HL-60 (cell line): ENCODE results near the gene CD226.

ENCODE experiments used
- DNase-seq, 2 experiments: peaks; one replicate each; pipeline ENCODE4 v3.0.0-alpha.2; 2010 to 2020; ENCODE audit warnings: low read depth in 1 of 2, low spot score in 1 of 2
- H3K27ac ChIP-seq: fragments of 250-450 bp; sonication (Bioruptor Pico); replicated peaks from 2 replicates; pipeline ENCODE4 v1.5.1; 2020; ENCODE audit warnings: mild to moderate bottlenecking, moderate library complexity
- H3K27me3 ChIP-seq: fragments of 250-450 bp; sonication (Bioruptor Pico); 2 replicates; pipeline ENCODE4 v1.5.1; 2021; ENCODE audit warnings: mild to moderate bottlenecking, moderate library complexity; ENCODE audit not compliant: insufficient read depth, poor library complexity, severe bottlenecking
- H3K4me3 ChIP-seq: replicated peaks from 2 replicates; pipeline ENCODE4 v1.5.1; 2011; ENCODE audit warnings: mild to moderate bottlenecking, control low read depth, low read length; ENCODE audit not compliant: insufficient read depth
- GABPA ChIP-seq: IDR thresholded peaks from 2 replicates; pipeline ENCODE4 v1.6.1; 2012; ENCODE audit warnings: low read depth
- POLR2AphosphoS5 ChIP-seq: IDR thresholded peaks from 2 replicates; pipeline ENCODE4 v1.6.1; 2012; ENCODE audit warnings: low read depth
- SPI1 ChIP-seq: IDR thresholded peaks from 2 replicates; pipeline ENCODE4 v1.6.1; 2012; ENCODE audit warnings: low read depth, mild to moderate bottlenecking, borderline replicate concordance
- TF ChIP-seq, protein P1 (sequence below): IDR thresholded peaks from one replicate; pipeline ENCODE4 v1.5.1; 2011; ENCODE audit warnings: low read length, control low read depth, inconsistent platforms; ENCODE audit not compliant: insufficient read depth
- TF ChIP-seq, protein P2 (sequence below): IDR thresholded peaks from 2 replicates; pipeline ENCODE4 v1.6.1; 2012; ENCODE audit warnings: low read depth; ENCODE audit not compliant: insufficient replicate concordance

The CD226 gene

DNA sequence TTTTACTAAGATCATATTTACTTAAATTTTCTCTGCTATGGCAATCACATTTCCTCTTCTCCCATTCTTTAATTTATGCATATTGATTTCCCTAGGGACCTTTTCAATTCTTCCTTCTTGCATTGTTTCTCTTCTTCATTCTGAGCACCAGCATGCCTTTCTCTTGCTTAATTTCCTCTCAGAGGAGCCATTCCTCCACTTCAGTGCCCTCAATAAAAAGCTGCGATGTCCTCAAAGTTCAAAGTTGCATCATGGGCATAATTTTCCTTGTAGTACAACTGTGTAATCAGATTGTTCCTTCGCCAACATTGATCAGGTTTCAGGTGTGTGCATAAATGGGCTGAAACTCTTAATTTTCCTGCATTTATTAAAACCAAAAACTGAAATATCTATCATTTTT is 21.8 kb upstream of the CD226 start:
- no peak overlapping the region for H3K27ac ChIP-seq
- no peak for TF ChIP-seq SPI1
- TF ChIP-seq POLR2AphosphoS5: no peak
- no peaks in the 10 kb centered on the region for H3K27me3 ChIP-seq
- H3K4me3 ChIP-seq: no peak overlapping the region
- DNase-seq: no peak

DNA sequence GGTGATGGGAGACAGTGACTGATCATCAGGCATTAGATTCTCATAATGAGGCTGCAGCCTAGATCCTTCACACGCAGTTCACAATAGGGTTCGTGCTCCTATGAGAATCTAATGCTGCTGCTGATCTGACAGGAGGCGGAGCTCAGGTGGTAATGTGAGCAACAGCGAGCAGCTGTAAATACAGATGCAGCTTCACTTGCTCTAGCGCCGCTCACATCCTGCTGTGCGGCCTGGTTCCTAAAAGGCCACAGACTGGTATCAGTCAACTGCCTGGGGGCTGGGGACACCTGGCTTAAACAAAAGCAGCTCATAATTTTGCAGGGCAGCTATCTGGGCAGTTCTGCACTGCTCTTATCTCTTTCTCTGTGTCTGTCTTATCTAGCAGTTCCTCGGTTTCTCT is 20.4 kb upstream of the CD226 start:
- no peak for TF ChIP-seq SPI1
- TF ChIP-seq, protein P1, sequence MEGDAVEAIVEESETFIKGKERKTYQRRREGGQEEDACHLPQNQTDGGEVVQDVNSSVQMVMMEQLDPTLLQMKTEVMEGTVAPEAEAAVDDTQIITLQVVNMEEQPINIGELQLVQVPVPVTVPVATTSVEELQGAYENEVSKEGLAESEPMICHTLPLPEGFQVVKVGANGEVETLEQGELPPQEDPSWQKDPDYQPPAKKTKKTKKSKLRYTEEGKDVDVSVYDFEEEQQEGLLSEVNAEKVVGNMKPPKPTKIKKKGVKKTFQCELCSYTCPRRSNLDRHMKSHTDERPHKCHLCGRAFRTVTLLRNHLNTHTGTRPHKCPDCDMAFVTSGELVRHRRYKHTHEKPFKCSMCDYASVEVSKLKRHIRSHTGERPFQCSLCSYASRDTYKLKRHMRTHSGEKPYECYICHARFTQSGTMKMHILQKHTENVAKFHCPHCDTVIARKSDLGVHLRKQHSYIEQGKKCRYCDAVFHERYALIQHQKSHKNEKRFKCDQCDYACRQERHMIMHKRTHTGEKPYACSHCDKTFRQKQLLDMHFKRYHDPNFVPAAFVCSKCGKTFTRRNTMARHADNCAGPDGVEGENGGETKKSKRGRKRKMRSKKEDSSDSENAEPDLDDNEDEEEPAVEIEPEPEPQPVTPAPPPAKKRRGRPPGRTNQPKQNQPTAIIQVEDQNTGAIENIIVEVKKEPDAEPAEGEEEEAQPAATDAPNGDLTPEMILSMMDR: no peak
- Histone ChIP-seq H3K27me3 (no peaks in the 10 kb centered on the region), H3K27ac (no peak overlapping the region), H3K4me3 (no peak overlapping the region)
- no peak for DNase-seq

DNA sequence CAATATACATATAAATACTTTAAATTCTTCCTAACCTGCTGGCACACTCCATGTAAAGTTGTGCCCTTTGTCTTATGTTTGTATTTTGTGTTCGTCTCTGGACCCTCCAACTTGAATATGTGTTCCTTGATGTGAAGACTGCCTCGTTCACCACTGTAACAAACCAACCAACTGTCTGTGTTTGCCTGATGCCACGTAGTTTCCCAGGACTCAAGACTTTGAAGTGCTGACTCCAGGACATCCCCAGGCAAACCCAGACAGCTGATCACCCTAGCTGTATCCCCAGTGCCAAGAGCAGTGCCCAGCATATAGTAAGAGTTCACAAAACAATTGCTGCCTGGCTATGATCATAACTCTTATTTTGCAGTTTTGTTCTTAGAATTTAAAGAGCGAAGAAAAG is 15.5 kb upstream of the CD226 start:
- no peak for DNase-seq
- Histone ChIP-seq H3K4me3 (no peak overlapping the region), H3K27me3 (no peaks in the 10 kb centered on the region), H3K27ac (no peak overlapping the region)
- TF ChIP-seq POLR2AphosphoS5: no peak
- TF ChIP-seq, protein P1: no peak
- TF ChIP-seq, protein P2, sequence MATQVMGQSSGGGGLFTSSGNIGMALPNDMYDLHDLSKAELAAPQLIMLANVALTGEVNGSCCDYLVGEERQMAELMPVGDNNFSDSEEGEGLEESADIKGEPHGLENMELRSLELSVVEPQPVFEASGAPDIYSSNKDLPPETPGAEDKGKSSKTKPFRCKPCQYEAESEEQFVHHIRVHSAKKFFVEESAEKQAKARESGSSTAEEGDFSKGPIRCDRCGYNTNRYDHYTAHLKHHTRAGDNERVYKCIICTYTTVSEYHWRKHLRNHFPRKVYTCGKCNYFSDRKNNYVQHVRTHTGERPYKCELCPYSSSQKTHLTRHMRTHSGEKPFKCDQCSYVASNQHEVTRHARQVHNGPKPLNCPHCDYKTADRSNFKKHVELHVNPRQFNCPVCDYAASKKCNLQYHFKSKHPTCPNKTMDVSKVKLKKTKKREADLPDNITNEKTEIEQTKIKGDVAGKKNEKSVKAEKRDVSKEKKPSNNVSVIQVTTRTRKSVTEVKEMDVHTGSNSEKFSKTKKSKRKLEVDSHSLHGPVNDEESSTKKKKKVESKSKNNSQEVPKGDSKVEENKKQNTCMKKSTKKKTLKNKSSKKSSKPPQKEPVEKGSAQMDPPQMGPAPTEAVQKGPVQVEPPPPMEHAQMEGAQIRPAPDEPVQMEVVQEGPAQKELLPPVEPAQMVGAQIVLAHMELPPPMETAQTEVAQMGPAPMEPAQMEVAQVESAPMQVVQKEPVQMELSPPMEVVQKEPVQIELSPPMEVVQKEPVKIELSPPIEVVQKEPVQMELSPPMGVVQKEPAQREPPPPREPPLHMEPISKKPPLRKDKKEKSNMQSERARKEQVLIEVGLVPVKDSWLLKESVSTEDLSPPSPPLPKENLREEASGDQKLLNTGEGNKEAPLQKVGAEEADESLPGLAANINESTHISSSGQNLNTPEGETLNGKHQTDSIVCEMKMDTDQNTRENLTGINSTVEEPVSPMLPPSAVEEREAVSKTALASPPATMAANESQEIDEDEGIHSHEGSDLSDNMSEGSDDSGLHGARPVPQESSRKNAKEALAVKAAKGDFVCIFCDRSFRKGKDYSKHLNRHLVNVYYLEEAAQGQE: no peak
- TF ChIP-seq SPI1: no peak
- TF ChIP-seq GABPA: no peak

DNA sequence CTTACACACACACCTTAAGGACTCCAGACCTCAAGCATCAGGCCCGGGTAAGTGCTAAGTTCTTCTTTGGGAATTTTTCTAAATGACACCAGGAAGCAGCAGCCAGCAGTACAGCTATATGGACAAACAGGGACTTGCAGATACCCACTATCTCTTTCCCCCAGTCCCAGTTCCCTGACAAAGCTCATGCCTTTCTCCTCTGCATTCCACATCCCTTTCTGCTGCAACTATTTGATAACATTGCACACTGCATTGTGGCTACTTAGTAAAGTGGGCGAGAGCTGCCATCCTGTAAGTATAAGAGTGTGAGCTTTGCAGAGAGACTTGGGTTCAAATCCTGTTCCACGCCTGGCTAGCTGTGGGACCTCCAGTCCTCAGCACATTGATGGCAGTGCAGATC is 14.0 kb upstream of the CD226 start:
- Histone ChIP-seq H3K27me3 (no peaks in the 10 kb centered on the region), H3K27ac (no peak overlapping the region), H3K4me3 (no peak overlapping the region)
- no peak for DNase-seq
- TF ChIP-seq, protein P2: no peak
- no peak for TF ChIP-seq SPI1
- no peak for TF ChIP-seq GABPA
- TF ChIP-seq POLR2AphosphoS5: no peak
- TF ChIP-seq, protein P1: no peak
